Stimulated activated CD8-positive, alpha-beta memory T cell treated with anti-CD3 and anti-CD28 coated beads, Interleukin-4, amount 100 ng/mL, for 4 hours (primary cell): ENCODE measurements around the gene BPIFB2.
"Not testable (repeated sequence)": the region's sequence is repeated elsewhere in the genome, so short reads cannot be mapped to it uniquely, and the experiment has no call there.

ENCODE experiments used
- DNase-seq, 2 donors: peaks; one replicate each; pipeline ENCODE4 v3.0.0-alpha.2; 2020; ENCODE audit warnings: low read depth in 2 of 2, low spot score in 1 of 2

Gene BPIFB2

GRCh38 chr20:33034901-33035492 is 27.5 kb downstream of the BPIFB2 start:
- no peak for DNase-seq

GRCh38 chr20:33037456-33037855 is 30.0 kb downstream of the BPIFB2 start:
- DNase-seq: no peak

GRCh38 chr20:33038243-33038642 is 30.7 kb downstream of the BPIFB2 start:
- DNase-seq: no peak

GRCh38 chr20:33042430-33042829 is 34.9 kb downstream of the BPIFB2 start:
- DNase-seq: no peak

- DNase-seq: no peak
Measured at GRCh38 chr20:33042983-33043730, 35.7 kb downstream of the BPIFB2 start.

- DNase-seq: no peak
Measured at GRCh38 chr20:33043731-33044181, 36.3 kb downstream of the BPIFB2 start.

GRCh38 chr20:33045129-33045721 is 37.7 kb downstream of the BPIFB2 start:
- not testable (repeated sequence) for DNase-seq

GRCh38 chr20:33046412-33046811 is 38.9 kb downstream of the BPIFB2 start:
- DNase-seq: no peak

GRCh38 chr20:33051333-33051732 is 43.8 kb downstream of the BPIFB2 start:
- no peak for DNase-seq

GRCh38 chr20:33053291-33054106 is 46.0 kb downstream of the BPIFB2 start, which contains the start of gene BPIFB3:
BPIFB3 (plus strand) TSS chr20:33053903; CDS start chr20:33055436, 1,533 bp downstream.
- no peak for DNase-seq

GRCh38 chr20:33054381-33054780 is 46.9 kb downstream of the BPIFB2 start:
- DNase-seq: no peak

GRCh38 chr20:33054791-33055190 is 47.3 kb downstream of the BPIFB2 start:
- DNase-seq: no peak

- no peak for DNase-seq
Measured at GRCh38 chr20:33059136-33059535, 51.6 kb downstream of the BPIFB2 start.

- DNase-seq: no peak
Measured at GRCh38 chr20:33059741-33060390, 52.4 kb downstream of the BPIFB2 start.

GRCh38 chr20:33061658-33062028 is 54.1 kb downstream of the BPIFB2 start:
- DNase-seq: no peak

- DNase-seq: no peak
Measured at GRCh38 chr20:33062105-33062824, 54.8 kb downstream of the BPIFB2 start.

GRCh38 chr20:33062825-33063149 is 55.3 kb downstream of the BPIFB2 start:
- DNase-seq: no peak

GRCh38 chr20:33063271-33063670 is 55.8 kb downstream of the BPIFB2 start:
- DNase-seq: no peak

- no peak for DNase-seq
Measured at GRCh38 chr20:33064572-33065287, 57.2 kb downstream of the BPIFB2 start.

- DNase-seq: no peak
Measured at GRCh38 chr20:33065785-33066184, 58.3 kb downstream of the BPIFB2 start.
